Tibial nerve (tissue), 4 donors: ENCODE measurements around the gene WDR27. TPM values are rescaled to one million over a fixed set of nuclear protein-coding genes. Genes with fewer than 3 reads are reported as not detected.

Experiments
- DNase-seq, 2 donors: peaks; one replicate each; pipeline ENCODE4 v3.0.0-alpha.2; 2019; ENCODE audit warnings: low spot score in 2 of 2
- H3K27ac ChIP-seq, 4 donors: fragments of 200-600 bp; sonication (generic) in 3 of 4; one replicate each; pipeline ENCODE4 v1.5.1; 2017 to 2019; ENCODE audit warnings: mild to moderate bottlenecking in 1 of 4
- H3K27me3 ChIP-seq, 2 donors: fragments of 200-600 bp; sonication (generic) in 1 of 2; one replicate each; pipeline versions ENCODE4 v1.5.1 to v1.6.0; 2017 to 2019
- H3K36me3 ChIP-seq, 3 donors: fragments of 200-600 bp; sonication (generic); one replicate each; pipeline ENCODE4 v1.5.1; 2018 to 2019
- H3K4me1 ChIP-seq, 4 donors: fragments of 200-600 bp; sonication (generic) in 3 of 4; one replicate each; pipeline ENCODE4 v1.5.1; 2017 to 2019
- H3K4me3 ChIP-seq, 4 donors: fragments of 200-600 bp; sonication (generic) in 3 of 4; one replicate each; pipeline ENCODE4 v1.5.1; 2017 to 2019; ENCODE audit warnings: mild to moderate bottlenecking in 1 of 4, moderate library complexity in 1 of 4
- H3K9me3 ChIP-seq, 4 donors: fragments of 200-600 bp; sonication (generic) in 3 of 4; one replicate each; pipeline ENCODE4 v1.5.1; 2017 to 2019
- CTCF ChIP-seq, 5 experiments: fragments of 200-600 bp in 3 of 5; fragments of 450-650 bp in 2 of 5; sonication (generic) in 3 of 5; IDR thresholded peaks; one replicate each; pipeline ENCODE4 v1.5.1; 2016 to 2019; ENCODE audit warnings: antibody characterized with exemption in 5 of 5, mild to moderate bottlenecking in 3 of 5, moderate library complexity in 2 of 5
- EP300 ChIP-seq, 2 donors: sonication (generic); formaldehyde crosslinking; IDR thresholded peaks; one replicate each; pipeline ENCODE4 v1.6.1; 2017; ENCODE audit warnings: antibody characterized with exemption in 2 of 2, mild to moderate bottlenecking in 1 of 2
- POLR2A ChIP-seq, 2 donors: fragments of 450-650 bp; IDR thresholded peaks; one replicate each; pipeline ENCODE4 v1.6.1; 2017; ENCODE audit warnings: antibody characterized with exemption in 2 of 2, mild to moderate bottlenecking in 2 of 2, moderate library complexity in 2 of 2
- WGBS, 2 donors: methylation state at CpG; one replicate each; pipeline ENCODE4 v1.1.5; 2018; 5-methylcytosine and 5-hydroxymethylcytosine counted together
- total RNA-seq, 4 donors: library from RNA; depleted of rRNA; stranded (reverse); fragments of >200 nt; gene quantifications; one replicate each; pipeline ENCODE4 v1.1.0, GENCODE V29; 2016

The WDR27 gene
- total RNA-seq, 4 donors from 2014 or later: 33.9 to 57.5 (median 52.5) TPM

GRCh38 chr6:169501128-169501527 lies 200.7 kb downstream of the WDR27 start:
- TF ChIP-seq EP300 (IDR thresholded peaks at IDR 0.05) (no peak), POLR2A (IDR thresholded peaks at IDR 0.05) (no peak), CTCF (IDR thresholded peaks at IDR 0.05) (no peak)
- WGBS, 2 donors: 82 to 85% methylated on average over 9 to 11 of the region's 11 CpGs
- no peak overlapping the region for H3K27ac ChIP-seq
- H3K4me3 ChIP-seq: no peak overlapping the region
- H3K4me1 ChIP-seq: peaks cover 0 to 19% (median 0%) of the 10 kb centered on the region in 4 donors
- peaks cover 0 to 16% (median 0%) of the 10 kb centered on the region in 4 donors for H3K9me3 ChIP-seq
- DNase-seq: peak in 1 of 2 donors; percentile 43
- no peaks in the 10 kb centered on the region for H3K27me3 ChIP-seq
- H3K36me3 ChIP-seq: peaks cover 0 to 12% (median 0%) of the 10 kb centered on the region in 3 donors

GRCh38 chr6:169500688-169501087 lies 201.1 kb downstream of the WDR27 start:
- DNase-seq: no peak
- 87 to 89% methylated on average over 9 to 14 of the region's 15 CpGs for WGBS, 2 donors
- Histone ChIP-seq H3K9me3 (peaks cover 0 to 21% (median under 1%) of the 10 kb centered on the region in 4 donors), H3K27ac (no peak overlapping the region), H3K4me3 (no peak overlapping the region), H3K36me3 (peaks cover 0 to 12% (median 0%) of the 10 kb centered on the region in 3 donors), H3K4me1 (peaks cover 0 to 19% (median 0%) of the 10 kb centered on the region in 4 donors), H3K27me3 (no peaks in the 10 kb centered on the region)
- no peak for TF ChIP-seq POLR2A (IDR thresholded peaks at IDR 0.05)

GRCh38 chr6:169499848-169500247 lies 202.0 kb downstream of the WDR27 start:
- peaks cover 0 to 12% (median 0%) of the 10 kb centered on the region in 3 donors for H3K36me3 ChIP-seq
- H3K4me1 ChIP-seq: peaks cover 0 to 19% (median 0%) of the 10 kb centered on the region in 4 donors
- DNase-seq: no peak
- H3K4me3 ChIP-seq: no peak overlapping the region
- TF ChIP-seq EP300 (IDR thresholded peaks at IDR 0.05) (no peak), CTCF (IDR thresholded peaks at IDR 0.05) (no peak), POLR2A (IDR thresholded peaks at IDR 0.05) (no peak)
- H3K9me3 ChIP-seq: peaks cover 0 to 24% (median 2%) of the 10 kb centered on the region in 4 donors
- H3K27me3 ChIP-seq: no peaks in the 10 kb centered on the region
- H3K27ac ChIP-seq: peak overlapping the region in 1 of 4 donors; percentile 13
- 14 to 31% methylated on average over 6 of the region's 7 CpGs for WGBS, 2 donors

GRCh38 chr6:169498916-169499513 lies 202.8 kb downstream of the WDR27 start:
- Histone ChIP-seq H3K27me3 (no peaks in the 10 kb centered on the region), H3K4me1 (peaks cover 0 to 19% (median 0%) of the 10 kb centered on the region in 4 donors), H3K9me3 (peaks cover 0 to 24% (median 2%) of the 10 kb centered on the region in 4 donors), H3K27ac (no peak overlapping the region), H3K4me3 (no peak overlapping the region), H3K36me3 (peaks cover 0 to 12% (median 0%) of the 10 kb centered on the region in 3 donors)
- DNase-seq: no peak
- WGBS, 2 donors: 91% methylated on average over 15 of the region's 15 CpGs
- TF ChIP-seq CTCF (IDR thresholded peaks at IDR 0.05) (no peak), EP300 (IDR thresholded peaks at IDR 0.05) (no peak), POLR2A (IDR thresholded peaks at IDR 0.05) (no peak)

GRCh38 chr6:169495601-169496000 lies 206.2 kb downstream of the WDR27 start:
- DNase-seq: no peak
- Histone ChIP-seq H3K4me3 (no peak overlapping the region), H3K27me3 (no peaks in the 10 kb centered on the region), H3K9me3 (peaks cover 0 to 24% (median 2%) of the 10 kb centered on the region in 4 donors), H3K27ac (no peak overlapping the region), H3K4me1 (peaks cover 0 to 22% (median 0%) of the 10 kb centered on the region in 4 donors), H3K36me3 (no peaks in the 10 kb centered on the region)
- no peak for TF ChIP-seq CTCF (IDR thresholded peaks at IDR 0.05)
- no peak for TF ChIP-seq POLR2A (IDR thresholded peaks at IDR 0.05)
- TF ChIP-seq EP300 (IDR thresholded peaks at IDR 0.05): no peak
